NT2/D1 (cell line): ENCODE results near the gene GNG7.

Source experiments
- SUZ12 ChIP-seq: IDR thresholded peaks from 2 replicates; pipeline ENCODE4 v1.6.1; 2011; ENCODE audit not compliant: insufficient read length, insufficient read depth; ENCODE audit errors: extremely low read depth
- ZNF274 ChIP-seq: IDR thresholded peaks from 2 replicates; pipeline ENCODE4 v1.6.1; 2011; ENCODE audit warnings: mild to moderate bottlenecking, low read depth, low read length

DNA sequence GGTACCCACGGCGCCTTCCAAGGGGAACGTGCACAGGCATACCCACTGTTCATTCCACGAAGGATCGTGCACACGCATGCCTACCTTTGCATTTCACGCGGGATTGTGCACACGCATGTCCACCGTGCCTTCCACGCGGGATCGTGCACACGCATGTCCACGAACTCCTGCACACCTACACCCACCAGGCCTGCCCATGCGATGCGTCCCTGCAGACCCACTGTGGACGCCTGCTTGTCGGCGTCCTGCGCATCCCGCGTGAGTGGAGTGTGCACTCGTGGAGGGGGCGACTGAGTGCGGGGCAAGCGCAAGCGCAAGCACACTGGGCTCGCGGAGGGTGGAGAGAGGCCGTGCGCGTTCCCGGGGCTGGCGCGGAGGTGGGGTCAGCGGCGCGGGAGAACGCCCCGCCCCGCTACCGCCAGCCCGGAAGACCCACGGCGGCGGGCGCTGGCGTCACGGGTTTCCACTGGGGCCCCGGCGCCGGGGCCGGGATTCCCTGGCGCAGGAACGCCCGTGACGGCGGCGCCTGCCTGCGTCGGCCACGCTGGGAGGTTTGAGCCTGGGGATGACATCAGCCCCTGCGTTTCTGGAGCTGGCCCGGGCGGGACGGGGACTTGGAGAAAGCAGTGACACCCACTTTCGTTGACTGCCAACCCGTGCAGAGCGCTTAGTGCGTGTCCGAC lies 207.9 kb downstream of the GNG7 start:
- TF ChIP-seq ZNF274 (no peak), SUZ12 (no peak)
